H9 (cell line): ENCODE measurements around the gene TMEM106A. TPM values are rescaled to one million over a fixed set of nuclear protein-coding genes. Genes with fewer than 3 reads are reported as not detected.

Source experiments
- DNase-seq: peaks from one replicate; pipeline ENCODE4 v3.0.0-alpha.2; 2017
- H2AFZ ChIP-seq: one replicate; pipeline ENCODE4 v1.6.1; 2013; ENCODE audit warnings: mild to moderate bottlenecking, low read length, control low read depth, moderate library complexity
- H2AK5ac ChIP-seq: 2 replicates; pipeline ENCODE4 v1.6.1; 2013; ENCODE audit warnings: low read length, control low read depth, mixed read lengths; ENCODE audit not compliant: insufficient read length
- H2BK120ac ChIP-seq: one replicate; pipeline ENCODE4 v1.6.1; 2013; ENCODE audit warnings: low read depth, mild to moderate bottlenecking, low read length, control low read depth, inconsistent platforms; ENCODE audit not compliant: poor library complexity, severe bottlenecking
- H2BK12ac ChIP-seq: 2 replicates; pipeline ENCODE4 v1.6.1; 2013; ENCODE audit warnings: low read length, control low read depth, mixed read lengths, low read depth; ENCODE audit not compliant: insufficient read length
- H2BK15ac ChIP-seq: 2 replicates; pipeline ENCODE4 v1.6.1; 2013; ENCODE audit warnings: low read depth, low read length, control low read depth
- H2BK20ac ChIP-seq: one replicate; pipeline ENCODE4 v1.6.1; 2013; ENCODE audit warnings: low read depth, mild to moderate bottlenecking, low read length, control low read depth, inconsistent platforms; ENCODE audit not compliant: poor library complexity, severe bottlenecking
- H2BK5ac ChIP-seq: 2 replicates; pipeline ENCODE4 v1.6.1; 2013; ENCODE audit warnings: low read length, control low read depth, mixed read lengths; ENCODE audit not compliant: insufficient read length
- H3K14ac ChIP-seq: 2 replicates; pipeline ENCODE4 v1.6.1; 2013; ENCODE audit warnings: low read length, control low read depth; ENCODE audit not compliant: insufficient read depth
- H3K18ac ChIP-seq: 2 replicates; pipeline ENCODE4 v1.6.1; 2013; ENCODE audit warnings: low read depth, mild to moderate bottlenecking, mixed read lengths, low read length, control low read depth; ENCODE audit not compliant: insufficient read length
- H3K23ac ChIP-seq: 2 replicates; pipeline ENCODE4 v1.6.1; 2013; ENCODE audit warnings: low read length, control low read depth, mixed read lengths, low read depth; ENCODE audit not compliant: insufficient read length
- H3K23me2 ChIP-seq: 2 replicates; pipeline ENCODE4 v1.6.1; 2013; ENCODE audit warnings: low read depth, mild to moderate bottlenecking, mixed read lengths, low read length, control low read depth; ENCODE audit not compliant: insufficient read length, poor library complexity, severe bottlenecking
- H3K27ac ChIP-seq: 2 replicates; pipeline ENCODE4 v1.5.1; 2013; ENCODE audit warnings: low read length, control low read depth, mixed read lengths, low read depth; ENCODE audit not compliant: insufficient read length
- H3K27me3 ChIP-seq: 2 replicates; pipeline ENCODE4 v1.6.1; 2013; ENCODE audit warnings: low read length, control low read depth, inconsistent platforms; ENCODE audit not compliant: insufficient read depth
- H3K4ac ChIP-seq: 2 replicates; pipeline ENCODE4 v1.6.1; 2013; ENCODE audit warnings: low read depth, mild to moderate bottlenecking, control low read depth, inconsistent platforms, low read length, moderate library complexity
- H3K4me1 ChIP-seq: 2 replicates; pipeline ENCODE4 v1.6.1; 2013; ENCODE audit warnings: low read length, control low read depth, inconsistent platforms; ENCODE audit not compliant: insufficient read depth
- H3K4me2 ChIP-seq: 2 replicates; pipeline ENCODE4 v1.6.1; 2013; ENCODE audit warnings: low read length, control low read depth, mixed read lengths; ENCODE audit not compliant: insufficient read length, insufficient read depth
- H3K56ac ChIP-seq: 2 replicates; pipeline ENCODE4 v1.6.1; 2013; ENCODE audit warnings: low read depth, mild to moderate bottlenecking, mixed read lengths, low read length, control low read depth; ENCODE audit not compliant: insufficient read length
- H3K79me1 ChIP-seq: 2 replicates; pipeline ENCODE4 v1.6.1; 2013; ENCODE audit warnings: low read depth, mild to moderate bottlenecking, moderate library complexity, low read length, control low read depth, inconsistent platforms; ENCODE audit not compliant: insufficient read depth, poor library complexity, severe bottlenecking
- H3K79me2 ChIP-seq: 2 replicates; pipeline ENCODE4 v1.6.1; 2013; ENCODE audit warnings: low read length, control low read depth, inconsistent platforms; ENCODE audit not compliant: insufficient read depth
- H3K9ac ChIP-seq: 2 replicates; pipeline ENCODE4 v1.6.1; 2013; ENCODE audit warnings: low read length, control low read depth, mixed read lengths; ENCODE audit not compliant: insufficient read length; ENCODE audit errors: extremely low read depth
- H3K9me3 ChIP-seq: one replicate; pipeline ENCODE4 v1.6.1; 2013; ENCODE audit warnings: low read depth, low read length, inconsistent platforms; ENCODE audit not compliant: control insufficient read depth
- H3T11ph ChIP-seq: one replicate; pipeline ENCODE4 v1.6.1; 2013; ENCODE audit warnings: mild to moderate bottlenecking, low read length, control low read depth, inconsistent platforms
- H4K20me1 ChIP-seq: one replicate; pipeline ENCODE4 v1.6.1; 2013; ENCODE audit not compliant: control insufficient read depth, insufficient read length, insufficient read depth
- H4K5ac ChIP-seq: 2 replicates; pipeline ENCODE4 v1.6.1; 2013; ENCODE audit warnings: low read depth, mild to moderate bottlenecking, mixed read lengths, low read length, control low read depth; ENCODE audit not compliant: insufficient read length
- H4K8ac ChIP-seq: replicated peaks from 2 replicates; pipeline ENCODE4 v1.6.1; 2013; ENCODE audit warnings: low read length, control low read depth, mixed read lengths, low read depth; ENCODE audit not compliant: insufficient read length
- H4K91ac ChIP-seq: 2 replicates; pipeline ENCODE4 v1.6.1; 2013; ENCODE audit warnings: low read depth, mild to moderate bottlenecking, moderate library complexity, mixed read lengths, low read length, control low read depth; ENCODE audit not compliant: insufficient read length
- H3K27ac Mint-ChIP-seq, 3 experiments: 2 replicates in 2 of 3; 3 replicates in 1 of 3; pipeline ENCODE4 v1.8.0; 2020 to 2021; ENCODE audit warnings: mixed read lengths in 3 of 3, mild to moderate bottlenecking in 1 of 3, moderate library complexity in 1 of 3
- H3K27me3 Mint-ChIP-seq: 2 replicates; pipeline ENCODE4 v1.8.0; 2021; ENCODE audit warnings: low read depth, mild to moderate bottlenecking, moderate library complexity, mixed read lengths
- H3K36me3 Mint-ChIP-seq, 3 experiments: 2 replicates in 2 of 3; 3 replicates in 1 of 3; pipeline ENCODE4 v1.8.0; 2020 to 2021; ENCODE audit warnings: low read depth in 3 of 3, mixed read lengths in 3 of 3; ENCODE audit not compliant: insufficient read depth in 1 of 3
- H3K4me1 Mint-ChIP-seq, 2 experiments: 2 replicates each; pipeline ENCODE4 v1.8.0; 2020; ENCODE audit warnings: mixed read lengths in 2 of 2
- H3K4me3 Mint-ChIP-seq, 2 experiments: 2 replicates in 1 of 2; 3 replicates in 1 of 2; pipeline ENCODE4 v1.8.0; 2020 to 2021; ENCODE audit warnings: mild to moderate bottlenecking in 2 of 2, mixed read lengths in 2 of 2, moderate library complexity in 1 of 2
- H3K9me3 Mint-ChIP-seq, 2 experiments: 2 replicates in 1 of 2; 3 replicates in 1 of 2; pipeline ENCODE4 v1.8.0; 2020; ENCODE audit warnings: mild to moderate bottlenecking in 2 of 2, mixed read lengths in 2 of 2, moderate library complexity in 1 of 2
- CTCF ChIP-seq: fragments of 200-600 bp; sonication (generic); conservative IDR thresholded peaks from 3 replicates; pipeline ENCODE4 v1.8.0; 2021; ENCODE audit warnings: antibody characterized with exemption, mild to moderate bottlenecking
- WGBS: extraction: QIAGEN DNeasy Blood & Tissue Kit; methylation state at CpG from one replicate; pipeline ENCODE4 v1.1.7; 2013; ENCODE audit warnings: missing lambda C conversion rate, low lambda C conversion rate, mixed read lengths; ENCODE audit not compliant: insufficient read length; ENCODE audit errors: extremely low coverage; 5-methylcytosine and 5-hydroxymethylcytosine counted together
- total RNA-seq: library from RNA; stranded (reverse); gene quantifications from 2 replicates; pipeline ENCODE4 v1.2.1, GENCODE V29; 2021

The TMEM106A gene
- total RNA-seq, 1 experiment from 2014 or later = 3.7 TPM

GRCh38 chr17:43216369-43216761 lies 4.7 kb downstream of the TMEM106A start:
- WGBS = no CpG with 5 or more reads among the region's 4 CpGs
- no peak overlapping the region for H4K91ac ChIP-seq
- H3K36me3 Mint-ChIP-seq = peaks cover 1 to 12% (median 8%) of the 10 kb centered on the region in 3 experiments; a peak in 6 of 7 replicates

More at GRCh38 chr17:43216369-43216761, 4.7 kb downstream of the TMEM106A start:
- Histone ChIP-seq H3K79me1 (no peaks in the 10 kb centered on the region), H2BK5ac (no peak overlapping the region), H3K14ac (no peak overlapping the region), H3K4me1 (no peaks in the 10 kb centered on the region; the same call in 1 of the 2 replicates), H3K4me2 (no peak overlapping the region), H3K9ac (no peak overlapping the region), H3K27ac (no peak overlapping the region), H4K5ac (no peak overlapping the region), H2BK120ac (no peak overlapping the region), H3K23me2 (peaks cover 7% of the 10 kb centered on the region), H2BK20ac (no peak overlapping the region), H3K18ac (no peak overlapping the region), H3K79me2 (no peaks in the 10 kb centered on the region), H4K20me1 (no peaks in the 10 kb centered on the region), H3K4ac (no peak overlapping the region), H2BK15ac (no peak overlapping the region), H2AFZ (no peak overlapping the region), H3K27me3 (no peaks in the 10 kb centered on the region), H3K9me3 (no peaks in the 10 kb centered on the region), H3K56ac (no peak overlapping the region), H4K8ac (no peak overlapping the region), H2AK5ac (no peak overlapping the region), H2BK12ac (no peak overlapping the region), H3T11ph (no peak overlapping the region), H3K23ac (no peak overlapping the region)
- no peak overlapping the region for H3K4me3 Mint-ChIP-seq
- no peaks in the 10 kb centered on the region for H3K9me3 Mint-ChIP-seq
- no peaks in the 10 kb centered on the region; the same call in 1 of the 2 replicates for H3K27me3 Mint-ChIP-seq
- DNase-seq = no peak
- H3K27ac Mint-ChIP-seq = peak overlapping the region in 1 of 3 experiments; percentile 48; a peak in 1 of 7 replicates
- H3K4me1 Mint-ChIP-seq = peaks cover 12 to 13% of the 10 kb centered on the region in 2 experiments
- TF ChIP-seq CTCF = no peak
